Measurements from ENCODE around the gene CFAP65.

CFAP65 gene

GRCh38 chr2:218993345-218994315, 47.7 kb downstream of the CFAP65 start, which contains the start of gene CRYBA2:
Gene CRYBA2, minus strand, starts transcription at chr2:218993422. Its CDS starts 246 bp downstream, at chr2:218993176.
- Histone ChIP-seq H4K20me1 (ENCODE audit: control insufficient read depth, insufficient read depth, low read depth, low read length) (no peaks in the 10 kb centered on the region), H3K9me3 (ENCODE audit: control insufficient read depth, insufficient read depth, low read length) (no peaks in the 10 kb centered on the region), H3K9me2 (replicated peaks; ENCODE audit: control insufficient read depth, low read length) (no peaks in the 10 kb centered on the region), H3K4me2 (ENCODE audit: low read length) (no peak within 1 kb of the TSS), H3F3A (ENCODE audit: control insufficient read depth, insufficient read depth) (no peaks in the 10 kb centered on the region), H3K27ac (ENCODE audit: low read depth, low read length) (no peak within 1 kb of the TSS), H3K27me3 (ENCODE audit: control insufficient read depth, low read length) (peaks cover 87% of the 10 kb centered on the region), H3K79me2 (ENCODE audit: control insufficient read depth, low read length) (no peaks in the 10 kb centered on the region), H3K36me3 (ENCODE audit: control insufficient read depth, low read length) (no peaks in the 10 kb centered on the region), H3K4me1 (ENCODE audit: control insufficient read depth, low read length) (peaks cover 5% of the 10 kb centered on the region; the same call in 1 of the 2 replicates), H3K4me3 (ENCODE audit: low read length) (no peak within 1 kb of the TSS)
- TF ChIP-seq EZH2phosphoT487 (IDR thresholded peaks at IDR 0.05; ENCODE audit: borderline replicate concordance, low read length) (no peak; the same call in 1 of the 2 replicates), CTCF (IDR thresholded peaks at IDR 0.05; ENCODE audit: low read depth, low read length, poor library complexity, severe bottlenecking) (no peak)

- Histone ChIP-seq H3K9me3 (ENCODE audit: control insufficient read depth, insufficient read depth, low read length) (no peaks in the 10 kb centered on the region), H3K9me2 (replicated peaks; ENCODE audit: control insufficient read depth, low read length) (no peaks in the 10 kb centered on the region), H3K27me3 (ENCODE audit: control insufficient read depth, low read length) (peaks cover 83% of the 10 kb centered on the region), H3K4me1 (ENCODE audit: control insufficient read depth, low read length) (peaks cover 5% of the 10 kb centered on the region; the same call in 1 of the 2 replicates), H4K20me1 (ENCODE audit: control insufficient read depth, insufficient read depth, low read depth, low read length) (no peaks in the 10 kb centered on the region), H3K27ac (ENCODE audit: low read depth, low read length) (no peak overlapping the region), H3K79me2 (ENCODE audit: control insufficient read depth, low read length) (no peaks in the 10 kb centered on the region), H3K36me3 (ENCODE audit: control insufficient read depth, low read length) (no peaks in the 10 kb centered on the region), H3K4me3 (ENCODE audit: low read length) (no peak overlapping the region), H3F3A (ENCODE audit: control insufficient read depth, insufficient read depth) (no peaks in the 10 kb centered on the region), H3K4me2 (ENCODE audit: low read length) (no peak overlapping the region)
- TF ChIP-seq CTCF (IDR thresholded peaks at IDR 0.05; ENCODE audit: low read depth, low read length, poor library complexity, severe bottlenecking) (no peak), EZH2phosphoT487 (IDR thresholded peaks at IDR 0.05; ENCODE audit: borderline replicate concordance, low read length) (0 out of 2 replicates have a peak, but pooled peaks have one; percentile 38)
These were observed 48.5 kb downstream of the CFAP65 start for GRCh38 chr2:218992703-218993344.

GRCh38 chr2:218992196-218992595, 49.1 kb downstream of the CFAP65 start:
- no peak overlapping the region for H3K4me2 ChIP-seq (ENCODE audit: low read length)
- peaks cover 5% of the 10 kb centered on the region; the same call in 1 of the 2 replicates for H3K4me1 ChIP-seq (ENCODE audit: control insufficient read depth, low read length)
- no peaks in the 10 kb centered on the region for H3K9me3 ChIP-seq (ENCODE audit: control insufficient read depth, insufficient read depth, low read length)
- no peak overlapping the region for H3K4me3 ChIP-seq (ENCODE audit: low read length)
- no peaks in the 10 kb centered on the region for H3K9me2 ChIP-seq (replicated peaks; ENCODE audit: control insufficient read depth, low read length)
- no peaks in the 10 kb centered on the region for H3K79me2 ChIP-seq (ENCODE audit: control insufficient read depth, low read length)
- no peaks in the 10 kb centered on the region for H3F3A ChIP-seq (ENCODE audit: control insufficient read depth, insufficient read depth)
- H3K36me3 ChIP-seq (ENCODE audit: control insufficient read depth, low read length) = no peaks in the 10 kb centered on the region
- H3K27me3 ChIP-seq (ENCODE audit: control insufficient read depth, low read length) = peaks cover 81% of the 10 kb centered on the region
- no peak overlapping the region for H3K27ac ChIP-seq (ENCODE audit: low read depth, low read length)
- no peak for TF ChIP-seq CTCF (IDR thresholded peaks at IDR 0.05; ENCODE audit: low read depth, low read length, poor library complexity, severe bottlenecking)
- TF ChIP-seq EZH2phosphoT487 (IDR thresholded peaks at IDR 0.05; ENCODE audit: borderline replicate concordance, low read length) = no peak
- no peaks in the 10 kb centered on the region for H4K20me1 ChIP-seq (ENCODE audit: control insufficient read depth, insufficient read depth, low read depth, low read length)
